GM20431 (cell line): ENCODE measurements around the gene MYH7B.

Experiments
- in situ Hi-C: fragments of 300-500 bp; cut with MseI, MboI; formaldehyde crosslinking; loops from one replicate; pipeline ENCODE4 v1.15.0; 2020; ENCODE audit warnings: low sequenced_read_pairs; ENCODE audit not compliant: unreplicated experiment

MYH7B gene

DNA sequence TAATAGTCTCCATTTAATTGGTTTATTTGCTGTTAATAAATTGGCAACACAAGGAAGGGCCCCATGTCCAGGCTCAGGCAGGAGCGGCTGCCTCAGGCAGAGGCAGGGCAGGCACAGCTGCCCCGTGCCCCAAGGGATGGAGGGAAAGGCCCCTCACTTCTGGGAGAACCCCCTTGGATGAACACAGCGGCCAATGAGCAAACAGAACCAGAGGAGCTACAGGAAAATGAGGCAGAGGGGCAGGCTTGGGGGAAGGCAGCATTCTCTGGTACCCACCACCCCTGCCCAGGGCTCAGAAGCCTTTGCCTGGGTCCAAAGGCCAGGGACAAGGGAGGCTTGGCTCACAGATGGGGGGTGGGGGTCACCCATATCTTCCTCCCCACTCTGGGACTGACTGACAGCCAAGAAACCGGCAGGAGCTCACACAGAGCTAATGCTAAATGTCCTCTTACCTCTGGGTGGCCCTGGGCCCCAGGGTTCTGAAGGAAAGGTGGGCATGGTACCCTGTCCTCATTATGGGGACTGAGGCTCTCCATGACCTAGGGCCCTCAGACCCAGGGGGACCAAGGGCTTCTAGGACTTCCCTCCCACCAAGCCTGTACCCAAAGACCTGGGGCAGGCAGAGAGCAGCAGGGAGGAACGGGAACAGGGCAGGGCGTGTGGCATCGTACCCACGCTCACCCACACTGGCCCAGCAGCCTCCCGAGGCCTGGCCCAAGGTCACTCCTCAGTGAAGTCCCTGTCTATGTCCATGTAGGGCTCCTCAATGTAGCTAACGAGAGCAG, 47.0 kb downstream of the MYH7B start:
- in situ Hi-C loops = no loop called here

DNA sequence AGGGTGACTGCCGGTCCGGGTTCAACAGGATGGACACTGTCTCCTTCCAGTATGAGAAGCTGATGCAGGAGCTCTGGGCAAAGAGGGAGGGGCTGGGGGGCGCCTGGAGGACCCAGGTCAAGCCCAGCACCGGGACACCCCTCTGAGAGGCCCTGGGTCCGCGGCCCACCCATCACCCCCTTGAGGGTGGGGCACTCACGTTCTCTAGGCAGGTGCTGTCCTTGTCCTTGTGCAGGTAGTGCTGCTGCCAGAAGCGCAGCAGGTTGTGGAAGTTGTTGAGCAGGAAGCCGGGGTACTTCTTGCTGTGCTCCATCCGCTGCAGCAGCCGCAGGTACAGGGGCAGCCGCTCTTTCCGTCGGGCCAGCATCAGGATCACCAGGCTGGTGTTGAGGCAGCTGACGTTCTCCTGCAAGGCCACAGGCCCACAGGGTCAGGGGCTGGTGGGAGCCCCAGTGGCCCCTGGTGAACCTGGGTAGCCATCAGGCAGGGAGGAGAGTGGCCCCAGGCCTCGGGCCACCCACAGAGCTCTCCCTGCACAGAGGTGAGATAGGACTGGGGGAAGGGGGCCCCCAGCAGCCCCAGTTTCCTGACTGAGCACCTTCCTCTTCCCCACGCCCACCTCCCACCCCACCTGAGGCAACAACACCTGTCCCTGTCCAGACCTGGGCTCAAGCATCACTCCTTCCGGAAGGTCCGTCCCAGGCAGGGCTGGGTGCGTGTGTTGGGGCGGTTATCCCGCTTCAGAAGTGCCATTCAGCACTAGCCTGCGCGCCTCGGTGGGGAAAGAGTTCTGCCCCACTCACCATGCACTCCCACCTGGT, 47.8 kb downstream of the MYH7B start:
- in situ Hi-C loops = no loop called here

DNA sequence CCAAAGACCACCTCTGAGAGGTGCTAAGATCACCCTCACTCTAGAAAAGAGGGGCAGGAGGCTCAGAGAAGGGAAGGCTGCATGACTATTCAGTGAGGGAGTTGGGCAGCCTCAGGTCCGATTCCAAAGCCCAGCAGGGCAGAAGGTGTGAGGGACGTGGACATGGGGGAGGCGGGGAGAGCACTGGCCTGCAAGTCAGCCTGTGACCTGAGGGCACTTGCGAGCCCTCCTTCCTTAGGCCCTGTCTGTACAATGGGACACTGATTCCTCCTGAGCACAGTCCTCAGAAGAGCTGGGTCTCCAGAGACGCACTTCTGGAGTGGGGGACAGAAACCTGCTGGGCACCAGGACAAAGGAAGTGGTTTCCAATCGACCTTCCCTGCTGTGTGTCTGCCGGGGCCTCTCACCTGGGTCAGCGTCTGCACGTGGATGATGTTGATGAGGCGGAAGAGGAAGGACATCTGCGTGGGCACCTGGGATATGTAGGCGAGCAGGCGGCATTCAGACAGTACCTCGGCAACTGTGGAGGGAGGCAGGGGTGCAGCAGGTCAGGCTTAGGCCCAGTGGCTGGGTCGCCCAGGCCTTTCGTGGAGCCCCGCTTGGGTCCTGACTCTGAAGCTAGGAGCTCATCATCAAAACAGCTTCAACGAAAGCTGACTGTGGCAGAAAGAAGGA, 48.5 kb downstream of the MYH7B start:
- in situ Hi-C loops = no loop called here

DNA sequence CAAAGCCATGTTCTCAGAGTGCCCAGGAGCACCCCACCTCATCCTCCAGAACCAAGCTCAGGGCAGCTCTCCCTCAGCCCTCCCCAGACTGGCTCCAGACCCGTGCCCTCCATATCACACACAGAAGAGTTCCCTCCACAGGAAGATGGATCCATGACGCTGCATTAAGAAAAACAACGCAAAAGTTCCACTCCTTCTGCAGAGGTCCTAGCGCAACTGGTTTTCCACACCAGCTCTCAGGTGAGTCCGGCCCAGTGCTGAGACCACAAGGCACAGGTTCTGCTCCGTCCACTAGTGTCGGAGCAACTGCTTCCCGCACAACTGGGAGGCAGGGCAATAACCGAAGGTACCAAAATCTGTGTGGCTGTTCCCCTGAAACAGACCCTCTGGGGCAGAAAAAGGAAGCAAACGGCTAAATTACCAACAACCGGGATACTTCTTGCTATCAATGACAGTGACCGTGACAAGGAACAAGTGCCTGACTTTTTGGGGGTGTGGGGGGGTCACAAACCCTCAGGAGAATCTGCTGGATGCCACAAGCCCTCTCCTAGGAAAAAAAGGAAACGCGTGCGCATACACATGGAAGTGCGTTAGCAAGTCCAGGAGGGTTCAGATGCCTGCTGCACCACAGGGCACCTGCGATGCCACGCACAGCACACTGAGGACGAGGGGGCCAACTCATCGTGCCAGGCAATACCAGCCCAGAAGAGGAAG, 49.2 kb downstream of the MYH7B start:
- in situ Hi-C loops = no loop called here
